GM12878 (cell line): Measurements from ENCODE around the gene PEX12. TPM values are rescaled to one million over a fixed set of nuclear protein-coding genes. Genes with fewer than 3 reads are reported as not detected.

Experiments used
- ATF7 ChIP-seq: fragments of 450-650 bp; IDR thresholded peaks from 2 replicates; pipeline ENCODE4 v1.6.1; 2016; ENCODE audit warnings: low read depth, mild to moderate bottlenecking
- BACH1 ChIP-seq: fragments of 450-650 bp; IDR thresholded peaks from 2 replicates; pipeline ENCODE4 v1.6.1; 2017; ENCODE audit warnings: mild to moderate bottlenecking, borderline replicate concordance
- BMI1 ChIP-seq: fragments of 450-650 bp; IDR thresholded peaks from 2 replicates; pipeline ENCODE4 v1.6.1; 2016; ENCODE audit warnings: mild to moderate bottlenecking, moderate library complexity, borderline replicate concordance
- CBX3 ChIP-seq: fragments of 200-600 bp; sonication (generic); IDR thresholded peaks from 2 replicates; pipeline ENCODE4 v1.6.1; 2016; ENCODE audit warnings: low read depth, borderline replicate concordance
- CHD2 ChIP-seq: IDR thresholded peaks from 2 replicates; pipeline ENCODE4 v1.6.1; 2011; ENCODE audit warnings: low read depth, low read length, improper control_type of control experiment, borderline replicate concordance
- EP300 ChIP-seq, 2 experiments: fragments of 150-350 bp in 1 of 2; IDR thresholded peaks; 2 replicates each; pipeline ENCODE4 v1.6.1; 2011 to 2012; ENCODE audit warnings: low read depth in 2 of 2, low read length in 2 of 2, borderline replicate concordance in 1 of 2, improper control_type of control experiment in 1 of 2, inconsistent platforms in 1 of 2; ENCODE audit not compliant: control insufficient read depth in 1 of 2
- ESRRA ChIP-seq: IDR thresholded peaks from 2 replicates; pipeline ENCODE4 v1.6.1; 2012; ENCODE audit warnings: mild to moderate bottlenecking, low read length, improper control_type of control experiment
- HDAC2 ChIP-seq: fragments of 200-600 bp; sonication (generic); IDR thresholded peaks from 2 replicates; pipeline ENCODE4 v1.6.1; 2017
- JUNB ChIP-seq: IDR thresholded peaks from 2 replicates; pipeline ENCODE4 v1.6.1; 2016; ENCODE audit warnings: antibody characterized with exemption, mild to moderate bottlenecking
- MXI1 ChIP-seq: fragments of 150-350 bp; IDR thresholded peaks from 2 replicates; pipeline ENCODE4 v1.6.1; 2011; ENCODE audit warnings: low read depth, mild to moderate bottlenecking, inconsistent platforms, low read length, improper control_type of control experiment
- NR2C1 ChIP-seq: fragments of 450-650 bp; IDR thresholded peaks from 2 replicates; pipeline ENCODE4 v1.6.1; 2017; ENCODE audit warnings: antibody characterized with exemption, mild to moderate bottlenecking, moderate library complexity
- RAD21 ChIP-seq: IDR thresholded peaks from 2 replicates; pipeline ENCODE4 v1.6.1; 2011; ENCODE audit warnings: mild to moderate bottlenecking, low read depth, low read length, moderate library complexity; ENCODE audit not compliant: insufficient read depth
- RAD51 ChIP-seq: fragments of 450-650 bp; IDR thresholded peaks from 2 replicates; pipeline ENCODE4 v1.6.1; 2016; ENCODE audit warnings: moderate library complexity, mild to moderate bottlenecking, inconsistent platforms
- RB1 ChIP-seq: fragments of 450-650 bp; formaldehyde crosslinking; IDR thresholded peaks from 2 replicates; pipeline ENCODE4 v1.6.1; 2017; ENCODE audit warnings: mild to moderate bottlenecking, borderline replicate concordance
- SIN3A ChIP-seq: IDR thresholded peaks from 2 replicates; pipeline ENCODE4 v1.6.1; 2012; ENCODE audit warnings: low read depth, low read length, improper control_type of control experiment
- SKIL ChIP-seq: fragments of 450-650 bp; IDR thresholded peaks from 2 replicates; pipeline ENCODE4 v1.6.1; 2017; ENCODE audit warnings: mild to moderate bottlenecking, low read depth, inconsistent platforms; ENCODE audit not compliant: poor library complexity, severe bottlenecking
- TBL1XR1 ChIP-seq: IDR thresholded peaks from 2 replicates; pipeline ENCODE4 v1.6.1; 2012; ENCODE audit warnings: low read depth, low read length, improper control_type of control experiment
- ZBED1 ChIP-seq: IDR thresholded peaks from 2 replicates; pipeline ENCODE4 v1.6.1; 2016; ENCODE audit warnings: borderline replicate concordance
- ZBTB33 ChIP-seq: fragments of 450-650 bp; IDR thresholded peaks from 2 replicates; pipeline ENCODE4 v1.6.1; 2017; ENCODE audit warnings: mild to moderate bottlenecking
- ZNF622 ChIP-seq: fragments of 450-650 bp; IDR thresholded peaks from 2 replicates; pipeline ENCODE4 v1.6.1; 2017; ENCODE audit warnings: mild to moderate bottlenecking, inconsistent platforms
- ZNF687 ChIP-seq: fragments of 450-650 bp; IDR thresholded peaks from 2 replicates; pipeline ENCODE4 v1.6.1; 2017; ENCODE audit warnings: mild to moderate bottlenecking, moderate library complexity
- ZSCAN29 ChIP-seq: fragments of 450-650 bp; IDR thresholded peaks from 2 replicates; pipeline ENCODE4 v1.6.1; 2017; ENCODE audit warnings: mild to moderate bottlenecking, moderate library complexity
- ZZZ3 ChIP-seq: IDR thresholded peaks from 2 replicates; pipeline ENCODE4 v1.6.1; 2011; ENCODE audit warnings: low read depth; ENCODE audit not compliant: control insufficient read depth, insufficient read length
- polyA plus RNA-seq, 11 experiments: library from polyadenylated mRNA; depleted of rRNA in 4 of 11; unstranded in 6 of 11; stranded (reverse) in 5 of 11; fragments of >200 nt; fragmentation: Nextera tagmentation in 4 of 11; fragmentation: Illumina TruSeq in 1 of 11; extraction: Ambion mirVana in 4 of 11; extraction: Trizol in 1 of 11; gene quantifications; 1 replicate in 1 of 11; 2 replicates in 10 of 11; pipeline versions ENCODE4 v1.2.1 to v1.2.3, GENCODE V29; 2011 to 2016; ENCODE audit warnings: inconsistent platforms in 2 of 11, missing spikeins in 2 of 11, low read depth in 1 of 11
- total RNA-seq, 4 experiments: library from RNA; depleted of rRNA in 3 of 4; stranded (reverse); fragments of >200 nt in 3 of 4; fragmentation: Illumina TruSeq in 1 of 4; extraction: Trizol in 1 of 4; gene quantifications; 2 replicates each; pipeline versions ENCODE4 v1.2.1 to v1.2.3, GENCODE V29; 2013 to 2021

PEX12 gene
- total and polyA plus RNA-seq, 10 of the 15 experiments (the other 5 are each of a cell fraction or from before 2014, with no cell fraction given): 2.9 to 15.8 (median 4.6) TPM

GRCh38 chr17:35578197-35578928, at the start of gene PEX12 (continued):
- peak; percentile 95 for TF ChIP-seq NR2C1
- 0 out of 2 replicates have a peak, but pooled peaks have one; percentile 48 for TF ChIP-seq BACH1
- peak; percentile 84 for TF ChIP-seq ZBED1
- TF ChIP-seq JUNB: no peak
- 0 out of 2 replicates have a peak, but pooled peaks have one; percentile 73 for TF ChIP-seq TBL1XR1
- TF ChIP-seq ESRRA: no peak
- no peak for TF ChIP-seq ZBTB33
- TF ChIP-seq ZNF622: no peak
- no peak for TF ChIP-seq ZSCAN29
- no peak; the same call in 1 of the 2 replicates for TF ChIP-seq ZNF687
- TF ChIP-seq RAD21: no peak
- TF ChIP-seq SIN3A: peak; percentile 84; the same call in 1 of the 2 replicates
- no peak for TF ChIP-seq RAD51
- TF ChIP-seq RB1: peak; percentile 74
- TF ChIP-seq CBX3: no peak
- peak; percentile 17; the same call in 1 of the 2 replicates for TF ChIP-seq CHD2
- no peak for TF ChIP-seq ZZZ3
- no peak for TF ChIP-seq HDAC2
- peak; percentile 75; the same call in 1 of the 2 replicates for TF ChIP-seq MXI1
- no peak for TF ChIP-seq EP300 (IDR thresholded peaks at IDR 0.05; ENCODE audit: borderline replicate concordance in 1 of 2, control insufficient read depth in 1 of 2, low read depth in 2 of 2, low read length in 2 of 2)
- TF ChIP-seq SKIL: no peak
- peak; percentile 90 for TF ChIP-seq ATF7
- no peak for TF ChIP-seq BMI1
